Cardiac septum (tissue), 1 donor: ENCODE results near the gene TRIM51G. TPM values are rescaled to one million over a fixed set of nuclear protein-coding genes. Genes with fewer than 3 reads are reported as not detected.
"Not testable (repeated sequence)": the region's sequence is repeated elsewhere in the genome, so short reads cannot be mapped to it uniquely, and the experiment has no call there.

Source experiments
- DNase-seq: peaks from one replicate; pipeline ENCODE4 v3.0.0-alpha.2; 2020; ENCODE audit warnings: low spot score
- intact Hi-C: fragments of 100-400 bp; cut with DNase I; formaldehyde crosslinking; loops from one replicate; pipeline ENCODE4 v1.14.0; 2022
- long read RNA-seq: library from polyadenylated mRNA; unstranded; transcript quantifications from one replicate; pipeline ENCODE4 v2.0.0, GENCODE V29; 2021
- total RNA-seq: library from RNA; stranded (reverse); fragmentation: NEBNext Ultra II Directional; extraction: Animal tissue kit (Norgen Biotek cat#: 25700); gene quantifications from one replicate; pipeline ENCODE4 v1.2.1, GENCODE V29; 2021
- donor health status: DM: no; HTN: no; CAD: no.

The TRIM51G gene
- total RNA-seq, result not detected
- long read RNA-seq, result 0 reads

GRCh38 chr11:48983785-48984184, at the start of gene TRIM51G:
TRIM51G (minus strand) TSS chr11:48983885; CDS start chr11:48981695, 2,190 bp downstream.
- DNase-seq, intact Hi-C loops: not testable (repeated sequence)

- DNase-seq, intact Hi-C loops: not testable (repeated sequence)
Measured at GRCh38 chr11:49028523-49028922, 44.8 kb upstream of the TRIM51G start, which contains the start of gene TRIM49B. TRIM49B (plus strand) TSS chr11:49028823; CDS start chr11:49031600, 2,777 bp downstream.

GRCh38 chr11:48968592-48968991, 15.1 kb downstream of the TRIM51G start:
- intact Hi-C loops, DNase-seq: not testable (repeated sequence)

GRCh38 chr11:48955315-48956049, 28.2 kb downstream of the TRIM51G start:
- DNase-seq, intact Hi-C loops: not testable (repeated sequence)

- DNase-seq, intact Hi-C loops: not testable (repeated sequence)
Measured at GRCh38 chr11:48945796-48946195, 37.9 kb downstream of the TRIM51G start.

Other genes with a start within 250 kb of the TRIM51G start
- not detected for gene TRIM49B, start 44.9 kb upstream of the TRIM51G start, total RNA-seq
- not detected for gene TRIM64C, start 75.2 kb upstream of the TRIM51G start, total RNA-seq
- gene FOLH1, start 224.7 kb upstream of the TRIM51G start, total RNA-seq, result 0.59 TPM